Thymus (tissue), 11 donors: ENCODE measurements around the gene ARPP21. TPM values are rescaled to one million over a fixed set of nuclear protein-coding genes. Genes with fewer than 3 reads are reported as not detected.
"Not testable (repeated sequence)": the region's sequence is repeated elsewhere in the genome, so short reads cannot be mapped to it uniquely, and the experiment has no call there.

Experiments
- DNase-seq, 9 donors: peaks; one replicate each; pipeline ENCODE4 v3.0.0-alpha.2; 2013; ENCODE audit warnings: low spot score in 9 of 9, low read depth in 6 of 9, missing footprints in 1 of 9
- H3K27ac ChIP-seq, 2 donors: one replicate each; pipeline ENCODE4 v1.5.1; 2013; ENCODE audit warnings: control low read depth in 1 of 2, low read depth in 1 of 2, low read length in 1 of 2, mild to moderate bottlenecking in 1 of 2, moderate library complexity in 1 of 2
- H3K27me3 ChIP-seq, 2 donors: one replicate each; pipeline ENCODE4 v1.5.1; 2013; ENCODE audit warnings: low read length in 1 of 2; ENCODE audit not compliant: control insufficient read depth in 2 of 2, insufficient read depth in 1 of 2
- H3K36me3 ChIP-seq, 2 donors: one replicate each; pipeline ENCODE4 v1.5.1; 2013; ENCODE audit warnings: low read length in 1 of 2, mild to moderate bottlenecking in 1 of 2, moderate library complexity in 1 of 2; ENCODE audit not compliant: control insufficient read depth in 2 of 2, insufficient read depth in 2 of 2
- H3K4me1 ChIP-seq, 2 donors: one replicate each; pipeline ENCODE4 v1.5.1; 2013; ENCODE audit warnings: low read length in 2 of 2; ENCODE audit not compliant: control insufficient read depth in 2 of 2, insufficient read depth in 2 of 2
- H3K4me3 ChIP-seq, 2 donors: one replicate each; pipeline ENCODE4 v1.5.1; 2013; ENCODE audit warnings: low read length in 2 of 2, control low read depth in 1 of 2, mild to moderate bottlenecking in 1 of 2
- H3K9me3 ChIP-seq, 2 donors: one replicate each; pipeline ENCODE4 v1.5.1; 2013; ENCODE audit warnings: low read length in 1 of 2, mild to moderate bottlenecking in 1 of 2; ENCODE audit not compliant: control insufficient read depth in 2 of 2, insufficient read depth in 1 of 2
- WGBS: extraction: QIAGEN DNeasy Blood & Tissue Kit; methylation state at CpG from one replicate; pipeline ENCODE4 v1.1.7; 2013; 5-methylcytosine and 5-hydroxymethylcytosine counted together
- polyA plus RNA-seq: library from polyadenylated mRNA; stranded (reverse); fragments of 200-250 nt; gene quantifications from one replicate; pipeline ENCODE4 v1.2.3, GENCODE V29; 2013
- total RNA-seq: library from RNA; stranded (reverse); fragments of 120-200 nt; gene quantifications from one replicate; pipeline ENCODE4 v1.2.4, GENCODE V29; 2013
- donor health status: healthy.

Gene ARPP21
- total and polyA plus RNA-seq, 2 donors, result 50.8 to 136 TPM

- not testable (repeated sequence) for H3K4me1 ChIP-seq, DNase-seq, H3K36me3 ChIP-seq, H3K9me3 ChIP-seq, H3K4me3 ChIP-seq, H3K27ac ChIP-seq, H3K27me3 ChIP-seq
Observed at GRCh38 chr3:35815796-35816195, 176.5 kb downstream of the ARPP21 start.

DNA sequence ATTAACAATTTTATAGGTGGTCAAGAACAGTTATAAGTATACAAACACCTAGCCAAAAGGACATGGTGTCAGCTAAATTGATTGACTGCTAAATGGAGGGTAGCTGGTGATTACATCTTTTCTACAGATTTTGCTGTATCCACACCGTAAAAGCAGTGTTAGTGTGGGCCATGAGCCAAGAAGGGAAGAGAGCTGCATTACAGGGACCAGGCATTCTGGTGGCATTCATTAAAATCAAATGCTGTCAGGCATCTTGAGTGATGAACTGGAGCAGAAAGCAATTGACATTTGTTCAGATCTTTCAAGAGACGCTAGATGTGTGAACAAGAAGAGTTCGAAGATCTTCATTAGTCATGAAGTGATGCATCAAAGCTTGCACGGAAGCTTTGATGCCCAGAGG lies 177.9 kb downstream of the ARPP21 start:
- Histone ChIP-seq H3K4me1 (no peaks in the 10 kb centered on the region), H3K36me3 (no peaks in the 10 kb centered on the region), H3K9me3 (no peaks in the 10 kb centered on the region), H3K4me3 (no peak overlapping the region), H3K27me3 (no peaks in the 10 kb centered on the region), H3K27ac (no peak overlapping the region)
- 93% methylated on average over 4 of the region's 4 CpGs for WGBS
- DNase-seq, result no peak

- 94% methylated on average over 5 of the region's 5 CpGs for whole genome bisulfite sequencing
- H3K36me3 ChIP-seq, result no peaks in the 10 kb centered on the region
- H3K4me1 ChIP-seq, result no peaks in the 10 kb centered on the region
- H3K27me3 ChIP-seq, result no peaks in the 10 kb centered on the region
- no peak for DNase-seq
- H3K4me3 ChIP-seq, result no peak overlapping the region
- H3K9me3 ChIP-seq, result no peaks in the 10 kb centered on the region
- H3K27ac ChIP-seq, result no peak overlapping the region
Observed at GRCh38 chr3:35832140-35832571, 192.8 kb downstream of the ARPP21 start.
